Neuronal stem cell (in vitro differentiated cells): ENCODE results near the gene RAB35. TPM values are rescaled to one million over a fixed set of nuclear protein-coding genes. Genes with fewer than 3 reads are reported as not detected.
"Not testable (repeated sequence)": the region's sequence is repeated elsewhere in the genome, so short reads cannot be mapped to it uniquely, and the experiment has no call there.

Source experiments
- DNase-seq: peaks from one replicate; pipeline ENCODE4 v3.0.0-alpha.2; 2013; ENCODE audit warnings: low spot score
- H2AFZ ChIP-seq: one replicate; pipeline ENCODE4 v1.6.1; 2013; ENCODE audit warnings: mild to moderate bottlenecking, low read length, inconsistent platforms
- H2AK5ac ChIP-seq: 2 replicates; pipeline ENCODE4 v1.6.1; 2013; ENCODE audit warnings: low read depth, mild to moderate bottlenecking, inconsistent platforms, low read length, moderate library complexity, mixed read lengths
- H2BK120ac ChIP-seq: 2 replicates; pipeline ENCODE4 v1.6.1; 2013; ENCODE audit warnings: low read depth, mild to moderate bottlenecking, inconsistent platforms, low read length, moderate library complexity, mixed read lengths
- H2BK12ac ChIP-seq: one replicate; pipeline ENCODE4 v1.6.1; 2013; ENCODE audit warnings: low read length, inconsistent platforms
- H2BK15ac ChIP-seq: 2 replicates; pipeline ENCODE4 v1.6.1; 2013; ENCODE audit warnings: mild to moderate bottlenecking, low read length, inconsistent platforms, mixed read lengths
- H2BK5ac ChIP-seq: one replicate; pipeline ENCODE4 v1.6.1; 2013; ENCODE audit warnings: inconsistent platforms, mild to moderate bottlenecking, low read length, moderate library complexity
- H3K14ac ChIP-seq: one replicate; pipeline ENCODE4 v1.6.1; 2013; ENCODE audit warnings: low read length, inconsistent platforms
- H3K18ac ChIP-seq: 2 replicates; pipeline ENCODE4 v1.6.1; 2013; ENCODE audit warnings: low read length, inconsistent platforms
- H3K23ac ChIP-seq: 2 replicates; pipeline ENCODE4 v1.6.1; 2013; ENCODE audit warnings: low read depth, mild to moderate bottlenecking, mixed read lengths, low read length, inconsistent platforms; ENCODE audit not compliant: poor library complexity
- H3K27ac ChIP-seq: replicated peaks from 3 replicates; pipeline ENCODE4 v1.5.1; 2013; ENCODE audit warnings: low read length, inconsistent platforms
- H3K27me3 ChIP-seq, 3 experiments: 2 replicates each; pipeline ENCODE4 v1.6.1; 2013; ENCODE audit warnings: low read length in 3 of 3, mild to moderate bottlenecking in 2 of 3, inconsistent platforms in 1 of 3, low read depth in 1 of 3, mixed read lengths in 1 of 3, moderate library complexity in 1 of 3; ENCODE audit not compliant: control insufficient read depth in 3 of 3, insufficient read depth in 3 of 3
- H3K36me3 ChIP-seq, 2 donors: replicated peaks in 1 of 2; 2 replicates each; pipeline ENCODE4 v1.6.1; 2013; ENCODE audit warnings: low read length in 2 of 2; ENCODE audit not compliant: control insufficient read depth in 2 of 2, insufficient read depth in 2 of 2
- H3K4ac ChIP-seq: 2 replicates; pipeline ENCODE4 v1.6.1; 2013; ENCODE audit warnings: inconsistent platforms, mild to moderate bottlenecking, low read length, moderate library complexity
- H3K4me1 ChIP-seq, 2 donors: 1 replicate in 1 of 2; 2 replicates in 1 of 2; pipeline ENCODE4 v1.6.1; 2013; ENCODE audit warnings: low read length in 2 of 2, low read depth in 1 of 2; ENCODE audit not compliant: control insufficient read depth in 2 of 2, insufficient read depth in 1 of 2
- H3K4me2 ChIP-seq: one replicate; pipeline ENCODE4 v1.6.1; 2013; ENCODE audit warnings: mild to moderate bottlenecking, low read length, inconsistent platforms; ENCODE audit not compliant: insufficient read depth, poor library complexity, severe bottlenecking
- H3K4me3 ChIP-seq, 2 donors: 2 replicates each; pipeline ENCODE4 v1.5.1; 2013; ENCODE audit warnings: low read length in 2 of 2, mild to moderate bottlenecking in 2 of 2, inconsistent platforms in 1 of 2, moderate library complexity in 1 of 2
- H3K79me1 ChIP-seq: one replicate; pipeline ENCODE4 v1.6.1; 2013; ENCODE audit warnings: low read depth, mild to moderate bottlenecking, inconsistent platforms, low read length, moderate library complexity
- H3K9ac ChIP-seq: one replicate; pipeline ENCODE4 v1.6.1; 2013; ENCODE audit warnings: mild to moderate bottlenecking, low read depth, low read length, inconsistent platforms; ENCODE audit not compliant: poor library complexity
- H3K9me3 ChIP-seq, 2 donors: replicated peaks in 1 of 2; 2 replicates each; pipeline versions ENCODE3 to v1.6.1; 2013; ENCODE audit warnings: low read length in 2 of 2, mild to moderate bottlenecking in 2 of 2, inconsistent platforms in 1 of 2, low read depth in 1 of 2, mixed read lengths in 1 of 2, moderate library complexity in 1 of 2; ENCODE audit not compliant: control insufficient read depth in 2 of 2, insufficient read depth in 1 of 2
- H4K8ac ChIP-seq: one replicate; pipeline ENCODE4 v1.6.1; 2013; ENCODE audit warnings: low read depth, mild to moderate bottlenecking, inconsistent platforms, low read length, moderate library complexity
- H4K91ac ChIP-seq: one replicate; pipeline ENCODE4 v1.6.1; 2013; ENCODE audit warnings: low read length, low read depth, mild to moderate bottlenecking, inconsistent platforms; ENCODE audit not compliant: poor library complexity
- WGBS, 2 donors: extraction: QIAGEN DNeasy Blood & Tissue Kit; methylation state at CpG; one replicate each; pipeline ENCODE4 v1.1.7; 2013; ENCODE audit warnings: missing lambda C conversion rate in 2 of 2, mixed read lengths in 1 of 2; ENCODE audit not compliant: insufficient read length in 2 of 2, insufficient replicate concordance in 1 of 2; ENCODE audit errors: extremely low coverage in 2 of 2; 5-methylcytosine and 5-hydroxymethylcytosine counted together
- small RNA-seq: library from polyadenylated mRNA; stranded (forward); fragments of <200 nt; extraction: miRNeasy Mini kit (QIAGEN cat#:217004); gene quantifications from one replicate; pipeline ENCODE3, GENCODE V24; 2013; ENCODE audit not compliant: insufficient read depth

RAB35 gene

GRCh38 chr12:120045367-120045766 lies 71.2 kb downstream of the RAB35 start:
- H3K27me3 ChIP-seq, H2AK5ac ChIP-seq, H2BK5ac ChIP-seq, H3K4me2 ChIP-seq, H3K4ac ChIP-seq, H2BK120ac ChIP-seq, H3K27ac ChIP-seq, H4K8ac ChIP-seq, H3K4me1 ChIP-seq, H3K14ac ChIP-seq, H2AFZ ChIP-seq, H3K23ac ChIP-seq, H3K9ac ChIP-seq, H3K9me3 ChIP-seq, H2BK12ac ChIP-seq, DNase-seq, H3K4me3 ChIP-seq, H4K91ac ChIP-seq, H3K18ac ChIP-seq, H3K79me1 ChIP-seq, H2BK15ac ChIP-seq, H3K36me3 ChIP-seq: not testable (repeated sequence)
- no CpG with 5 or more reads among the region's 5 CpGs for WGBS, 2 donors

Small RNA genes lying within 50 kb of the gene (small RNA-seq; reads per million reads assigned to genes)
- gene AC004812.1 (not detected), gene MIR4498 (not detected)
